HG02840 (cell line): Measurements from ENCODE around the gene EPC2.

Source experiments
- ATAC-seq: cut with Tn5 transposase; IDR thresholded peaks from one replicate; pipeline ENCODE4 v1.9.1; 2021; ENCODE audit warnings: mild to moderate bottlenecking, moderate library complexity, moderate number of reproducible peaks; ENCODE audit not compliant: unreplicated experiment, low FRiP score

Gene EPC2

DNA sequence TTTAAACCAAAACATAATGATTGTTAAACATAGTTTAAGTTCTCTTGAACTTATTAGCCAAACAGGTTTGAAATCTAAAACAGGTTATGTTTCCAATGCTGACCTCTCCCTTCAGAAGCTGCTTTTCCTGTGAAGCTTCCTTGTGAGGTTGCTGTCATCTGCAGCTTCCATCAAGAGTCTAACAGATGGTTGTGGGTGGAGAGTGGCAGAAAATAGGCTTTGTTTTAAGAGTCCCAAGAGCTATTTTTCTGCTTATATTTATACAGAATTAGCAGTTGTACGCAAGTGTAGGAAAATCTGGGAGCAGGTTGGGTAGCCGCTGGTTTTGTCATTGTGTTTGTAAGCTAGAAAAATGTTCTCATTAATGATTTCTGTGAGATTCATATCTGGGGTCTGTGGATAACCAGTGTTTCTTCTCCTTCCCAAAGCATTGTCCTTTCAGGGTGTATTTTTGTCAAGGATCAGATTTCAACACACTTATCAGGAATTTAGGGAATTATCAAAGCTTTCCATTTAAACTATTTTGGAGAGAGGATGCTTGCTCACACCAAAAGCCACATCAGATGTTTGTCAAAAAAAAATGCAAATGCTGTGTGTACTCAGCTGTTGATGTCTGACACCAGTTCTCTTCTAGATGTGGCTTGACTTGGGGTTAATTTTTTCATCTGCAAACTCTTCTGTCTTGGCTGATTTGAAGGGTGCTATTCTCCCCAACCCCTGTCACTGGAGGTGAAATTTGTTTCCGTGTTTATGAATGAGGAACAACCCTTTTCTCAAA lies 152.4 kb downstream of the EPC2 start:
- no peak for ATAC-seq

DNA sequence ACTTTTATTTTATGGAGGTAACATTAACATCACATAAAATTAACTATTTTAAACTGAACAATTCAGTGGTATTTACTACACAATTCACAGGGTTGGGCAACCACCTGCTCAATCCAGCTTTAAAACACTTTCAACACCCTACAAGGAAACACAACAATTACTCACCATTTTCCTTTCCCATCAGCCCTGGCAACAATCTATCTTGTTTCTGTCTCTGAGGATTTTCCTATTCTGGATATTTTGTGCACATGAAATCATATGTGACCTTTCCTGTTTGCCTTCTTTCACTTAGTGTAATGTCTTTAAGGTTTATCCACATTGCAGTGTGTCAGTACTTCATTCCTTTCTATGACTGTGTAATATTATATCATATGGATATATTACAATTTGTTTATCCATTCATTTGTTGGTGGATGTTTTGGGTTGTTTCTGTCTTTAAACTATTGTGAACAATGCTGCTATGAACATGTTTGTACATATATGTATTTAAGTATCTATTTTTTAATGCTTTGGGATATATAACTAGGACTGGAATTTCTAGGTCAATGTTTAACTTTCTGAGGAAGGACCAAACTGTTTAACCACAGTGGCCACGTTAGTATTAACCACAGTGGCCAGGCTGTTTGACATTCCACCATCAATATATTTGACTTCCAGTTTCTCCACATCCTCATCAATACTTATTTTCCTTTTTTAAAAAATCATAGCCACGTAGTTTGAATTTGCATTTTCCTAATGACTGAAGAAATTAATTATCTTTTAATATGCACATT lies 158.1 kb downstream of the EPC2 start:
- no peak for ATAC-seq

DNA sequence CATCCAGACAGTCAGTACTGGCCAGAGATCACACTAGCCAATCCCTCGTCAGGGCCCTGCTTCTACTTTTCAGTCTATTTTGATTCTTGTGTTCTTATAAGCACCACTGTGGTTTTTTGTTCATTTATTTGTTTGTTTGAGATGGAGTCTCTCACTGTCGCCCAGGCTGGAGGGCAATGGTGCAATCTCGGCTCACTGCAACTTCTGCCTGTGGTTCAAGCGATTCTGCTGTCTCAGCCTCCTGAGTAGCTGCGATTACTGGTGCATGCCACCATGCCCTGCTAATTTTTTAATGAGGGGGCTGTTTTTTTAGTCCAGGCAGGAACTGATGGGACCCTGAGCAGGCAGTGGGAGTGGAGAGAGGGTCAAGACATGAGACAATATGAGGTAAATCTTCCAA lies 165.5 kb downstream of the EPC2 start:
- no peak for ATAC-seq

DNA sequence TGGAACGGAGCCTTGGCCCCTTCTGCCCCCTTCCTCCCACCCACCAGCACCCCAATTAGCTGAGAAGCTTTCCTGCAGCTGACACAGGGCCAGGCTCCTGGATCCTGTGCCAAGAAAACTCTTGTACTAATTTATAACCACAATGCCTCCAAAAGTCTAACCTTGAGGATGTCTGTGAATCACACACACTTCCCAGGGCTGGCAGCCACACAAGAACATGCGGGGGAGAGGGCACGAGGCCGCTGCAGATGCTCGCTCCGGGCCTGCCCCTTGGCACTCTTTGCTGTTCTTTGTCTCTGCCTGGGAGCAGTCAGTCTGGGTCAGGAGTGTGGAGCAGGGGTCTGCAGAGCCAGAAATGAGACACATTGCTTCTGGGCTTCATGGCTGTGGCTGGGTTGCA lies 167.8 kb downstream of the EPC2 start:
- no peak for ATAC-seq

GRCh38 chr2:148813603-148814065 lies 169.1 kb downstream of the EPC2 start:
- ATAC-seq: peak; percentile 99

DNA sequence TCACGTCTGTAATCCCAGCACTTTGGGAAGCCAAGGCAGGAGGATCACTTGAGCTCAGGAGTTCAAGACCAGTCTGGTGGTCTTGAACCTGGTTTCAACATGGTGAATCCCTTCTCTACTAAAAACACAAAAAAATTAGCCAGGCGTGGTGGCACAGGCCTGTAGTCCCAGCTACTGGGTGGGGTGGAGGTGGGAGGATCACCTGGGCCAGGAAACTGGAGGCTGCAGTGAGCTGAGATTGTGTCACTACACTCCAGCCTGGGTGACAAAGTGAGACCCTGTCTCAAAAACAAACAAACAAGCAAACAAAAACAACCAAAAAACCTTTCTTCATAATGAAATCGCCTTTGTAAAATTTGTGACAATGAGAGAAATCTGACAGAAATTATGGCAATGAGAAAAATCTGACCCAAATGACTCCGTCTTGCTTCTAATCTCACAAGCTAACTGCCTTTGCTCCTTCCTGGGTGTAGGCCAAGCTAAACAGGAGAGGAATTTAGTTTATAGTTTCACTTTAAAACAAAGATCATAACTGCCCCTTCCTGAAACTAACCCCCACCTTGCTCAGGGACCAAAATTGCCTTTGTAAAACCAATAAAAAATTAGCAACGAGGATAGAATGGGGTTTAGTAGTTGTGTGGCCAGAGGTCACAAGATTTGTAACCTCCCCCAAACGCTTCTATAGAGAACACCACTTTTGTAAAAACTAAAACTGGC lies 169.8 kb downstream of the EPC2 start:
- no peak for ATAC-seq

- ATAC-seq: no peak
Observed at GRCh38 chr2:148814860-148815419, 170.4 kb downstream of the EPC2 start.

DNA sequence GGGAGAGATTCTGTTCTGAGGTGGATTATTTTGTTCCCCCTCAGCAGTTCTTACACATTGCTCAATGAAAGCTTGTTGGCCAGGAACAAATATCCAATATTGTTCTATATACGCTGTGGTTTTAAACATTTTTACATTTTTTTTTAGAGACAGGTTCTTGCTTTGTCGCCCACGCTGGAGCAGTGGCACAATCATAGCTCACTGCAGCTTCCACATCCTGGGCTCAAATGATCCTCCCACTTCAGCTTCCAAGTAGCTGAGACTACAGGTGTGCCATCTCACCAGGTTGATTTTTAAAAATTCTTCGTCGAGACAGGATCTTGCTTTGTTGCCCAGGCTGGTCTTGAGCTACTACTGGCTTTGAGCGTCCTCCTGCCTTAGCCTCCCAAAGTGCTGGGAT lies 171.6 kb downstream of the EPC2 start:
- no peak for ATAC-seq

- ATAC-seq: no peak
Observed at GRCh38 chr2:148817210-148817708, 172.7 kb downstream of the EPC2 start.

DNA sequence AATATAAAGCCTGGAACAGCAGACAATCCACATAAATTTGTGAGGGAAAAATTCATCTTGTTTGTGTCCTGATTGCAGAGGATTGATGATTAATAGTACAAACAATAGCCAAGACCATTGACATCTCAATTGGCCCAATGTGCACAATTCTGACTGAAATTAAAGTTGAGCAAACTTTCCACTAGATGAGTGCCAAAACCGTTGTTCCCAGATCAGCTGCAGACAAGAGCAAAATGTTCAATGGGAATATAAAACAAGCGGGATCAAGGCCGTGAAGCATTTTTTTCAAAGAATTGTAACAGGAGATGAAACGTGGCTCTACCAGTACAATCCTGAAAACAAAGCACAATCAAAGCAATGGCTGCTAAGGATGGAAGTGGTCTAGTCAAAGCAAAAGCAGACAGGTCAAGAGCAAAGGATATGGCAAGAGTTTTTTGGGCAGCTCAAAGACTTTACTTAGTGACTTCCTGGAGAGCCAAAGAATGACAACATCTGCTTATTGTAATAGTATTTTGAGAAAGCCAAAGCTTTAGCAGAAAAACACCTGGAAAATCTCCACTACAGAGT lies 174.6 kb downstream of the EPC2 start:
- no peak for ATAC-seq

DNA sequence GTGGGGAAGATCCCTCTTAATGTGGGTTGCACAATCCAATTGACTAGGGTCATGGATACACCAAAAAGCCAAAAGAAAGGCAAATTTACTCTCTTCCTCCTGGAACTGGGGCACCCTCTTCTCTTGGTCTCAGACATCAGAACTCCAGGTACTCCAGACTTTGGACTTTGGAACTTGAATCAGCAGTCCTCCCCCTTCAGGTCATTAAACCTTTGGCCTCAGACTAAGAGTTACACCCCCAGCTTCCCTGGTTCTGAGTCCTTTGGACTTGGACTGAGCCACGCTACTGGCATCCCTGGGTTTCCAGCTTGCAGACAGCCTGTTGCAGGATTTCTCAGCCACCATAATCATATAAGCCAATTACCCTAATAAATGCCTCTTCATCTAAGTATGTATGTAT lies 179.6 kb downstream of the EPC2 start:
- ATAC-seq: no peak

- no peak for ATAC-seq
Observed at GRCh38 chr2:148826791-148827190, 182.2 kb downstream of the EPC2 start.

- ATAC-seq: no peak
Observed at GRCh38 chr2:148828941-148829340, 184.4 kb downstream of the EPC2 start.

GRCh38 chr2:148829618-148830017 lies 185.1 kb downstream of the EPC2 start:
- no peak for ATAC-seq

DNA sequence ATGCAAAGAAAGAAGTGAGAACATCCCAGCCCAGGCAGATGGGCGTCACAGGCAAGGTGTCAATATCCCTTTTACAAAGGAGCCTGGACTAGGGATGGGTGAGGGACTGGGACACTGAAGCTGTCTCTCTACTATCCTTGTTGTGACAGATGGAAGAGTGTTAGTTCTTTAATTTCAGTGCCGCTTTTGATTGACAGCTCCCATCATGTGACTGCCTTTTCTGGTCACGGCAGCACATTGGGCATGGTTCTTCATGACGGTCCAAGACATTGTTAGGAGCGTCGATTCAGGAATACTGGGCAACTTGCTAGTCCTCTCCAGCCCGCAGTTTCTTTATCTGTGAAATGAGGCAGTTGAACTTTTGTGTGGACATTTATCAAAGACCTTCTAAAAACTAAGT lies 188.1 kb downstream of the EPC2 start:
- ATAC-seq: no peak
